Suprapubic skin (tissue), 4 donors: ENCODE results near the gene LYPLAL1. TPM values are rescaled to one million over a fixed set of nuclear protein-coding genes. Genes with fewer than 3 reads are reported as not detected.
"Not testable (repeated sequence)": the region's sequence is repeated elsewhere in the genome, so short reads cannot be mapped to it uniquely, and the experiment has no call there.

Source experiments
- DNase-seq, 2 donors: peaks; one replicate each; pipeline ENCODE4 v3.0.0-alpha.2; 2019; ENCODE audit warnings: low spot score in 2 of 2
- H3K27ac ChIP-seq: fragments of 200-600 bp; sonication (generic); one replicate; pipeline ENCODE4 v1.5.1; 2019
- H3K27me3 ChIP-seq: fragments of 200-600 bp; sonication (generic); one replicate; pipeline ENCODE4 v1.5.1; 2019
- H3K36me3 ChIP-seq: fragments of 200-600 bp; sonication (generic); one replicate; pipeline ENCODE4 v1.5.1; 2019
- H3K4me1 ChIP-seq: fragments of 200-600 bp; sonication (generic); one replicate; pipeline ENCODE4 v1.5.1; 2019
- H3K4me3 ChIP-seq: fragments of 200-600 bp; sonication (generic); one replicate; pipeline ENCODE4 v1.5.1; 2019; ENCODE audit warnings: mild to moderate bottlenecking
- H3K9me3 ChIP-seq: fragments of 200-600 bp; sonication (generic); one replicate; pipeline ENCODE4 v1.5.1; 2019
- CTCF ChIP-seq, 2 donors: fragments of 200-600 bp in 1 of 2; fragments of 450-650 bp in 1 of 2; sonication (generic) in 1 of 2; IDR thresholded peaks; one replicate each; pipeline ENCODE4 v1.5.1; 2016 to 2019; ENCODE audit warnings: antibody characterized with exemption in 2 of 2, mild to moderate bottlenecking in 1 of 2, moderate library complexity in 1 of 2
- EP300 ChIP-seq: sonication (generic); formaldehyde crosslinking; IDR thresholded peaks from one replicate; pipeline ENCODE4 v1.6.1; 2017; ENCODE audit warnings: antibody characterized with exemption
- POLR2A ChIP-seq, 2 donors: fragments of 450-650 bp; IDR thresholded peaks; one replicate each; pipeline ENCODE4 v1.6.1; 2017; ENCODE audit warnings: antibody characterized with exemption in 2 of 2, mild to moderate bottlenecking in 2 of 2, moderate library complexity in 2 of 2
- POLR2AphosphoS5 ChIP-seq, 3 donors: sonication (generic); formaldehyde crosslinking; IDR thresholded peaks; one replicate each; pipeline ENCODE4 v1.6.1; 2017; ENCODE audit warnings: antibody characterized with exemption in 3 of 3
- WGBS: methylation state at CpG from one replicate; pipeline ENCODE4 v1.1.5; 2018; 5-methylcytosine and 5-hydroxymethylcytosine counted together
- total RNA-seq, 4 donors: library from RNA; depleted of rRNA; stranded (reverse); fragments of >200 nt; gene quantifications; one replicate each; pipeline ENCODE4 v1.1.0, GENCODE V29; 2016

The LYPLAL1 gene
- total RNA-seq, 4 donors from 2014 or later = 20.2 to 40.4 (median 32.1) TPM

DNA sequence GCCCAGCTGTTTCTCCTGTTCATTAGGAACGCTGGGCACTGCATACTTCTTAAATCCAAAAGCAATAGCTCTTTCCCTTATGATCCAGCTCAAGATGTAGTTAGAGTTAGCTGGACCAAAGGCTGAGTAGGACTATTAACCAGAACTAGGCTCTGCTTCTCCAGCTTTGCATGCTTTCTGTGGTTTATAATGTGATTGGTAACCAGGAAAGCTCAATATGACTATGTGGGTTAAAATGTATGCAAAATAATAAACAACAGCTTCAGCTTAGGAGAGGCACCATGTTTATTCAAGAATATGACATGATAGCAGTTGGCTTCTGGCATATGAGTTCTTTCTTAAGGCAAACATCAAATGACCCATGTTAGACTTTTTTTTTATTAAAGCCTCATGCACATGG is 73.8 kb downstream of the LYPLAL1 start:
- no peak for DNase-seq
- Histone ChIP-seq H3K27ac (no peak overlapping the region), H3K36me3 (no peaks in the 10 kb centered on the region), H3K27me3 (no peaks in the 10 kb centered on the region), H3K4me1 (no peaks in the 10 kb centered on the region), H3K4me3 (no peak overlapping the region), H3K9me3 (no peaks in the 10 kb centered on the region)
- 60% methylated on average over 1 of the region's 1 CpG for WGBS
- TF ChIP-seq POLR2AphosphoS5 (IDR thresholded peaks at IDR 0.05) = no peak
- no peak for TF ChIP-seq CTCF (IDR thresholded peaks at IDR 0.05)
- TF ChIP-seq EP300 = no peak
- no peak for TF ChIP-seq POLR2A (IDR thresholded peaks at IDR 0.05)

DNA sequence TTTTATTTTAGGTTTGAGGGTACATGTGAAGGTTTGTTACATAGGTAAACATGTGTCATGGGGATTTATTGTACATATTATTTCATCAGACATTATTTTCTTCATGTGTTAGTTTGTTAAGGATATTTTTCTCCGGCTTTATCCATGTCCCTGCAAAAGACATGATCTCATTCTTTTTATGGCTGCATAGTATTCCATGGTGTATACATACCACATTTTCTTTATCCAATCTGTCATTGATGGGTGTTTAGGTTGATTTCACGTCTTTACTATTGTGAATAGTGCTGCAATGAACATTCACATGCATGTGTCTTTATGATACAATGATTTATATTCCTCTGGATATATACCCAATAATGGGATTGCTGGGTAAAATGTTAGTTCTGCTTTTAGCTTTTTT is 76.8 kb downstream of the LYPLAL1 start:
- not testable (repeated sequence) for H3K36me3 ChIP-seq, H3K4me3 ChIP-seq, H3K9me3 ChIP-seq, DNase-seq, H3K27me3 ChIP-seq, H3K4me1 ChIP-seq, H3K27ac ChIP-seq
- WGBS = 98% methylated on average over 2 of the region's 2 CpGs

GRCh38 chr1:219257751-219258150 is 84.1 kb downstream of the LYPLAL1 start:
- TF ChIP-seq CTCF (IDR thresholded peaks at IDR 0.05) (no peak), POLR2A (IDR thresholded peaks at IDR 0.05) (no peak), POLR2AphosphoS5 (IDR thresholded peaks at IDR 0.05) (no peak), EP300 (no peak)
- WGBS = 49% methylated on average over 2 of the region's 2 CpGs
- H3K4me3 ChIP-seq = no peak overlapping the region
- no peak overlapping the region for H3K27ac ChIP-seq
- H3K4me1 ChIP-seq = no peaks in the 10 kb centered on the region
- no peaks in the 10 kb centered on the region for H3K9me3 ChIP-seq
- H3K27me3 ChIP-seq = no peaks in the 10 kb centered on the region
- H3K36me3 ChIP-seq = no peaks in the 10 kb centered on the region
- no peak for DNase-seq

DNA sequence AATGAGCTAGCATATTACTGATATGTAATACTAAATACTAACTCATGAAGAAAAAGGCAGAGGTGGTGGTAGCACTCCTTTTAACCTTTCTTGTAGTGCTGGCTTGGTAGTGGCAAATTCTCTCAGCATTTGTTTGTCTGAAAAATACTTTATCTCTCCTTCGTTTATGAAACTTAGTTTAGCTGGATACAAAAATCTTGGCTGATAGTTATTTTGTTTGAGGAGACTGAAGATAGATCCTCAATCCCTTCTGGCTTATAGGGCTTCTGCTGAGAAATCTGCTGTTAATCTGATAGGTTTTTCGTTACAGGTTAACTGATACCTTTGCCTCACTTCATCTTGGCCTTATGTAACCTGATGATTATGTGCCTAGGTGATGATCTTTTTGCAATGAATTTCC is 87.8 kb downstream of the LYPLAL1 start:
- WGBS = 97% methylated on average over 2 of the region's 2 CpGs

More for the DNA sequence above, 87.8 kb downstream of the LYPLAL1 start:
- Histone ChIP-seq H3K4me3 (no peak overlapping the region), H3K27me3 (no peaks in the 10 kb centered on the region), H3K4me1 (peaks cover 7% of the 10 kb centered on the region), H3K9me3 (no peaks in the 10 kb centered on the region), H3K27ac (no peak overlapping the region), H3K36me3 (no peaks in the 10 kb centered on the region)
- DNase-seq = no peak
- TF ChIP-seq CTCF (IDR thresholded peaks at IDR 0.05) (no peak), POLR2A (IDR thresholded peaks at IDR 0.05) (no peak), EP300 (no peak), POLR2AphosphoS5 (IDR thresholded peaks at IDR 0.05) (no peak)
